GM18508 (cell line): Measurements from ENCODE around the gene TRIB2.

Source experiments
- ATAC-seq: cut with Tn5 transposase; IDR thresholded peaks from one replicate; pipeline ENCODE4 v1.9.1; 2021; ENCODE audit warnings: moderate number of reproducible peaks; ENCODE audit not compliant: insufficient read depth, unreplicated experiment

TRIB2 gene

DNA sequence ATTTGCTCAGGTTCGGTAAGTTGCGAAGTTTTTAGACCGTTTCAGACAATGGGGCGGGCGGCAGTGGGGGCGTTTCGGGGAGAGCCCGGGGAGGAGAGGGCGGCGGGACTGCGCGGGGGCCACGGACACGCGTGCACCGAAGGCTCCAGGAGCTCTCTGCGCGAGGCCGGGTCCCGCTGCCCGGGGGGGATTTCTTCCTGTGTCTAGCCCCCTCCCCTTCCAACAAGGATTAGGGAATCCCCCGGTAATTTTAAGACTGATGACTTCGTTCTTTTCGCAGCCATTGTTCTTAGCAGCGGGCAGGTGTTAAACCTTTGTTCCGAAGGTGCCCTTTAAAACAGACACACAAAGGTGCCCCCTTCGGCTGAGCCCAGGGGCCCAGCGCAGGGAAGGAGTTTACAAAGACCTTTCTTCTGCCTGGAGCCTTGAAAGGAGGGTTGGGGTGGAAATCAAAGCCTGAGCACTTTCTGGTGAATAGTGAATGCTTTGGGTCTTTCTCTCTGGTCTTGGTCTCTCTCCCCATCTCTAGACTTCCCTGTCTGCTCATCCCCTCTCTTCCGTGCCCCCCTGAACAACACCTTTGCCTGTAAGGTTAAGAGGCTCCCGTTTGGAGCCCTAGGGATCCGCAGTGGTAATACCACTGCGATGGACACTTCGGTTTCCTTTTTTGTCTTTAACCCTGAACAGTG is 2.1 kb downstream of the TRIB2 start:
- no peak for ATAC-seq

DNA sequence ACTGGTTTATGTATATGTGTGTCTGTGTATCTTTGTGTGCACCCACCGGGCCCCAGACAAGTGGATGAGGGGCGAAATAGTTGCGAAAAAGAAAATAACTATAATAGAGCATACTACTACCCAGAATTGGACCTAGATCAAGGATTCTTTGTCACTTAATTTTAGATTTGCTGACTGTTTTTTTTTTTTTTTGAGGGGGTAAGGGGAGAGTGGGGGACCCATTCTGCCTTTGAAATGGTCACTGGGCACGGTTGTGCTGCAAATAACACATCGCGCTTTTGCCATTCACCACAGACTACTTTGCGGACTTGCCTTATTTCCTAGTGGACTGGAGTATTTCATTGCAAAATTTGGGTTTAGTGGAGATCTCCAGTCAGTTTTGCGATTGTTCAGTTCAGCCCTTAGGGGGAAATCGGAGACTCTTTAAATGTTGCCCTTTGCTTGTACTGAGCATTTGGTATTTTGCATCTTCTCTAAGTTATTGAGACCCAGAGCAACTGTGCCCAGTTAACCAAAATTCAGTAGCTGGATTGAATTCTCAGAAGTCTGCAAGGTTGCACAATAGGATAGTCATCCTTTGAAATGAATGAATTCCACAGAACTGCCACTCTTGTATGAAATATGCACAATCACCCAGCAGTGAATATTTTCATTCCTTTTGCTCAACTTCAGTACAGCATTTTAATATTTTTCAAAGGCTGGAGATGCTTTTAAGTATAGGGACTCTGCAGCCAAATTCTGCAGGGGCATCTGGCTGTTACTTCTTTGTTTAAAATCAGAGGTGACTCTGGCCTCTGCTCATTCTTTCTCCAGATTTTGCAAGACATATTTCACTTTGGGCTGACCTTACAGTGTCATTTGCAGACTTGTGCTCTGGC is 2.9 kb downstream of the TRIB2 start:
- no peak for ATAC-seq

DNA sequence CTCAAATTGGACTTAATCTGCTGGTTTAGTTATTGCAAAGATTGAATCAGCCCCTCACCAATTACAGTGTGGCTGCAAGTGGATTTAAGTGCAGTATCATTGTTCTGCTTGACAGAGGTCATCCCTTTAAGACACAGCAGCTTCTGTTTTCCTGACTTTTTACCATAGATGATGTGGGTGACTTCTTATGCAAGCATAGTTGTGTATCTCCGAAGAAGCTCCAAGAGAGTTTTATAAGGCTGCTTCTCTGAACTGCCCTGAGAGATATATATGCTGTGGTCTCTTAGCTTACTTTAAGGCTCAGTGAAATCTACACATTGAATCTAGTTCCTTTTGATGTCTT is 3.5 kb downstream of the TRIB2 start:
- ATAC-seq, result no peak

DNA sequence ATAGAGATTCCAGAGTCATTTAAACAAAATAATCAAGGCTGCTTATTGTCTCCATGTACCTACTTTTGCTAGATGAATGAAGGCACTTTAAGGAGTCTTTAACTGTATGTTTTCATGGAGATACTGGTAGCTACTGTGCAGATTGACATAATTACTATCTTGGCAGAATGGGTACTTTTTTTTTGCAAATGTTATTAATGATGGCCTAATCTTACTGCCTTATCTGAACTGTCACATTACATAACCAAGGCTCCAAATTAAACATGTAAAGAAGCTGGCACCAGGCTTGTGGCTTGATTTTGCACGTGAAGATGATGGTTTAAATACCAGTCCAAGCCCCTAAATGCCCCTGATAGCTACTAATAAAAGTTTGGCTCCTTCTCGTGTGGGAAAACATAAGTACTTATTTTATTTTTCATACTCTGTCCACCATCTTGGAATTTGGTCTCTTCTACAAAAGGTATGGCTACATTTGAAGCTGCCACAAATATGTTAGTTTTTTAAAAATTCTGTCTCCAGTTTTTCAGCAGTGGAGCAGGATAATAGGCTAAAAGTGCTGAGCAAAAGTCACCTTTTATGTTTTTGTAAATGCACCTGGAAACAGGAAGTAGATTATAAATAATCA is 4.1 kb downstream of the TRIB2 start:
- no peak for ATAC-seq

DNA sequence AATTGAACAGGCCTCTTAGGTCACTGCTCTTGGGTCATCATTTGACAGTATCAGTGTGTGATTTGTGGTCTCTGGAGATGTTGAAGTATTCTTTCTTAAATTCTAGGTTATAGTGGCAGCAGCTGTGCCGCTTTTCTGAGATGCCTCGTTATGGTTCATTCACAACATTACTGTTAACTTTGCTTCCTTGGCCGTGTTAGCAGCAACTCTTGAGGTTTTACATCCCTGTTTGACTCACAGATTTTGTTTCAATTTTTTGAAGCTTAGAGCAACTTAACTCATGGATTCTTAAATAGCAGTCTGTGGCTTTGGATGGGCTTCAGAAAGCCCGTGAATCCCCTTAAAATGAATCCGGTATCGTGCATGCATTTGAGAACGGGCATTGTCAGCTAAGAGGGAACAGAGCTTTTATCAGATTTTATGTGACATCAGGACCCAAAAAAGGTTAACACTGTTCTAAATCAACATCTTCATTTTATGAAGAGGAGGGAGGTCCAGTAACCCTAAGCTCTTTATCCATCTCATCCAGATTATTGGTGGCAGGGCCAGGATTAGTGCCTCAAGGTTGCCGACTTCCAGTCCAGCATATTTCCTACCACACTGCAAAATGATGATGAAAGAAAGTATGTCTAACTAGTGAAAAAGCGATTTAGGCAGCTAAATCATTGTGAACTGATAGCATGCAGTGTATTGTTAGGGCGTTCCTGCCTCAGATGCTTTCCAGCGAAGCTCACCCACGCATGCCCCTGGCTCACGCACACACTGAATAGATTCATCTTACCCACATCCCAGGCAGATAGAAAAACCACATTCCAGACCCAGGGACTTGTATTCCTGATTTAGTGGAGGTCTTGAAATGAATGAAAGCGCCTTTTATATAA is 5.1 kb downstream of the TRIB2 start:
- no peak for ATAC-seq

DNA sequence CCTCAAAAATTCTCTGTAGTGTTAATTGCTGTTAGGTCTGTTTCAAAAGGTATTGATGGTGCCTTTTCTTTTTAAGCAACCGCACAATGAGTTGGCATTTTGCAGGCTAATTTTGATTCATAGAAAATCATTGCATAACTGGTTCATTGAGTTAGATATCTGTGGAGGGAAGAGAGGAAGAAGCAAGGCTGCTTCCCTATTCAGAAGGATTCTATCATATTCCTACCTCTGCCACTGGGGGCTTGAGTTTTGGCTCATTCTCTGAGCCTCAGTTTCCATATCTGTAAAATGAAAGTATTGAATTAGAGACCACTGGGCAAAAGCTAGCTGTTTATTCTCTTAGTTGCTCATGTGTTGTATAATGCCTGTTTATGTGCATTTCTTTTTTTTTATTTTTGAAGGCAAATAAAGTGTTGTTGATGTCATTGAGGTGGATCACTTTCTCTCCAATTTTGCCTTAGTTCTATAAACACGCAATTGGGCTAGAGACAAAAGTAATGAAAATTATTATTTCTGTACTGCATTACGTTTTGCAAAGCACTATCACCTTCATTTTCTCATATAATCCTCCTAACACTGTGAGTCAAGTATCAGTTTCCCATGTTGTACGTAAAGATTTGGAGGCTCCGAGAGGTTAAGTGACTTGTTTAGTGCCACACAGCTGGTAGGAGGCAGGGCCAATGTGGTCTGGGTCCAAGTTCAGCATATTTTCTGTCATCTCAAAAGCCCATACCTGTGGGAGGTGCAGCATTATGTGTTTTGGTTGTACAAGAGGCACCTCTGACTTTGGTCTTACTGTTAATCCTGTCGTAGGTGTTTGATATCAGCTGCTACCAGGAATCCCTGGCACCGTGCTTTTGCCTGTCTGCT is 5.9 kb downstream of the TRIB2 start:
- ATAC-seq, result no peak

DNA sequence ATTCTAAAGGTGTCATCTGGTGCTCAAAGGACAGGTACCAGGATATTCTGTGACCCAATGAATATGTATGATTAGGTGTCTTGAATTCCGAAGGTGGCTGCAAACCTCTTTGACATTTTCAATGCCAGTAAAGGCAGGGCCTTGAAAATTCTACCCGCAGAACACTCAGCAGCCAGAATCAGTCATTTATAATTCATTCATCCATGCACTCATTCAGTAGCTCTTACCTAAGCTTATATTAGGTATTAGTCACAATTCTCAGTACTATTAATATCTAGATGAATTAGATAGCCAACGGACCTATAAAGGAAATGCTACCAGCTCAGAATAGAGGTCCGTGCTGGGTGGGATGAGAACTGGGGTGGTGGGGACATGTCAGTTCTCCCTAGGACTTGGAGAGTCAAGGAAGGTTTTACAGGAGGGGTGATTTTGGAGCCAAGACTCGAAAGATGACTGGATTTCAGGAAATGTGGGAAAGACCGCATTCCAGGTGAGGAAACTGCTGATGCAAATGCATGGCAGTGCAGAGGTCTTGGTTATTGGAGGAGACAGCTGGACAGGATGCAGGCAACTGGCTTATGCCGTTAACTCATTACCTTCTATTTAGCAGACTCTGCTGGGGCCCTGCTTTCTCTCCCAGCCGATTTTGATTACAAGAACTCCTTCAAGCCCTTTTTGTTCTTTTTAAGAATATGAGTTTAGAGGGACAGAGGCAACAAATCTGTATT is 7.2 kb downstream of the TRIB2 start:
- no peak for ATAC-seq

DNA sequence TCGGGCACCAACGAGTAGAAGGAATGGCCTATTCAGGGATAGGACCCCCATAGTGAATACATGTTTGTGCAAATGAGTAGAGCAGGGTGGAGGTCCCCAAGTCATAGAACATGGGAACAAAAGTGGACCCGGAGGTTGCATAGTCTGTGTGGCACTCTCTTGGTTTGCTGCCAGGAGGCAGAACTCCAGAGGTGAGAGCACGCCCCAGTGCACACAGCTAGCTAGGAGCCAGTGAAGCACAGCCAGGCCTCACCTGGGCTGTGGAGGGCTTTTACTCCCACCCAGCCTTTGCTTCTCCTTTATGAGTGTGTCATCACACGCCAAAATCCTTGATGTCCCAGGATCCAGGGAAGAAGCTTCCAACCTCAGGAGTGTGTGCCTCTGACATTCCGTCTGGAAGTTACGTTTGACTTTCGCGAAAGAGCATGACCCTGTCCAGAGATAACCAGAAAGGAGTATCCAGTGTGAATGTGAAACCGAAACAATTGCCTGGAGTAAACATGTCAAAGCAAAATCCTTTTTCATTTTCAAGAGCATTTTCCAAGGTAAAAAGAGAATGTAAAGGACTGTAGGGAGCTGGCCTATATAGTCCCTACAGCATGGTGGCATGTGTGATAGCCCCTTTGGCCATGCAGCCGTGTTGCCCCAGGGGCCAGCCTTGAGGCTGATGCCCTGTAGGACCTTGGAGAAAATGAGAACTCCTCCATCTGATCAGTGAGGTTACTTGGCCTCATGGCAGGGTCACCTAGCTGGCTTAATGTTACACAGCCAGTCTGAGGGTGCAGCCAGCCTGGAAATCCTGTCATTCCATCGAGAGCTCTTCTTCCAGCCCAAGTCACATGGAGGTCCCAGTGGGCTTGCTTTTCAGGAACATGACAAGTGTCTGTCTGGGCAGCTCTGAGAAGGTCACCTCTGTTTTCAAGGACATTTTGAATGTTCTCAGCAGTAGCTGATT is 8.8 kb downstream of the TRIB2 start:
- no peak for ATAC-seq

DNA sequence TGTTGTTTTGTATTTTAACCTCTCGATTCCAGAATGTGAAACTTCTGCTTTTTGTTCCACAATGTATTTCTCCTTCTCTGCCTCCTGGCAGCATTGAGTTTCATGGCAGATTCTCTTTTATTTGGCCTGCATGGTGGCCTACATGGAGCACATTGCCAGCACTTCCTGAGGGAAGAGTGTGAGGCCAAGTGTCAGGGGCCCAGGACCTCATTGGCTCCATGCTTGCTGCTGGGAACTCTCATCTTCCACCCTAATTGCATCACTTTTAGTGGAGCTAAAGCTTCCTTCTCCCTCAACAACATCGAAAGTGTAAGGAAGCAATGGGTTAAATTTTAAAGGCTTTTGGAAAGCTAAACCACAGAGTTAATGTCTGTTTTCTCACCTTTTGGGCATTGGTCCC is 9.5 kb downstream of the TRIB2 start:
- no peak for ATAC-seq

DNA sequence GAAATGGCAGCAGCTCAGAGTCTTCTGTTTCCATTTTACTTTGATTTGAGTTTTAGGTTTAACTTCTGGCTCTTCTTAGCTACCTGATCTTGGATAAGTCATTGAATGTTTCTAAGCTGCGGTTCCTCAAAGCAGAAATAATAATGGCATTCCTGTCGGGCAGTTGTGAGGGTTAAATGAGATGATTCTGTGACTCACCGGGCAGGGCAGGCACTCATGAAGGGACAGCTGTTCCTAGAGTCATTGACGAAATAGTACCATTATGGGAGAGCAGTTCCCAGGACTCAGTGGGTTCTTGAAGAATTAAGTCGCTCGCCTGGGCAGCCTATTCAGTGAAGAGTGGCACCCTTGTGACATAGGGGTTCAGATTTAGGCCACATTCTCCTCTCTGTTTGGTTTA is 10.3 kb downstream of the TRIB2 start:
- ATAC-seq, result no peak

DNA sequence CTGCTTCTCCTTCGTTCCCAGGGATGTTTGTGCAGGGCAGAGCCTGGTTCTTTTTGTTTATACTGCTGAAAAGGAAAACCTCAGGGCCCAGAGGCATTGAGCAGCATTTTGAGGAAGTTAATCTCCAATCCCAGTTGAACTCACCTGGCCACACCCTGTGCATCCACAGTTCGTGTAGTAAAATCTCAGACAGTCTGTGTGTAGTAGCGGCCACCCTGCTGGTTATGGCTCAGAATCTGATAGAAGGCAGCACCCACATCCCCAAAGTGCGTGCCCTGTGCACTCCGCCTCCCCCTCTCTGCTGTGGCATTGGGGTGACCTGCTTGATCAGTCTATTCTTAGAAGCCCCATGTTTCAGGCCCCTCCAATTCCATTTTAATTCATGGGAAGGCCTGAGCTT is 10.9 kb downstream of the TRIB2 start:
- ATAC-seq, result no peak

DNA sequence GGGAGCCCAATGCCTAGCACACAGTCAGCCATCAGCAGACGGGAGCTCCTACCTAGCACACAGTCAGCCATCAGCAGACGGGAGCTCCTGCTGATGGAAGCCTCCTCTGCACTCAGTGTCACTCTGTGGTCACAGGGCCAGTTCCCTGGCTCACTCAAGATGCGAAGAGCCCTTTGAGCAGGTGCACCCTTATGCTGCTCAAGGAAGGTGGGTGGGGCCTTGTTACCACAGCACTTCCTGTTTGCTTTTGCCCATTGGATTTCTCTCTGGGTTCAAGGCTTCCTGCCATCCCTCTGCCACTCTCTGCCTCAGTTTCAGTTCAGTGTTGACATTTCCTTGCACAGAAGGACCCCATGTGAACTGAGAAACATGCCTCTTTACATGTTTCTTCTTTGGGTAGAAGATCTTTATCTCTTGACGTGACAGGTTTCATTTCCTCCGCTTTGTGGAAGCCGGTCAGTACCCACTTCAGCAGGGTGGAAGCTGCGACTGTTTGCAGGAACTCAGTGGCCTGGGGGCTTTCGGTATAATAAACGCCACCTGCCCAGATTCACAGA is 11.6 kb downstream of the TRIB2 start:
- peak; percentile 81 for ATAC-seq

DNA sequence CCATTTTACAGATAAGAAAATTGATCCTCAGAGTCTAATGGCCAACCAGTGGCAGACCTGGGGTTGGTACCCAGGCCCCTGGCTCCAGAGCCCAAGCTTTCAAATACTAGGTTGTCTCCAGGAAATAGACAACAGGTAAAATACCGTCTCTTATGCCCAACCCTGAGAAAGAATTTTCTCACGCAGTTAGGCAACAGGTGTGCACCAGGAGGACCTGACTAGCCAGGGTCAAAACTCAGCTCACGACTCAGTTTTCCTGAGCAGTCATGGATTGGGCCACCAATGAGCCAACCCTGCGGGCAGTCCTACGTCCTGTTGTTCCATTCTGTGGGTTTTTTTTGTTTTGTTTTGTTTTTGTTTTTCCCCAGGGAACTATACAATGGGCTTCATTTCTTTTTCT is 13.5 kb downstream of the TRIB2 start:
- no peak for ATAC-seq

DNA sequence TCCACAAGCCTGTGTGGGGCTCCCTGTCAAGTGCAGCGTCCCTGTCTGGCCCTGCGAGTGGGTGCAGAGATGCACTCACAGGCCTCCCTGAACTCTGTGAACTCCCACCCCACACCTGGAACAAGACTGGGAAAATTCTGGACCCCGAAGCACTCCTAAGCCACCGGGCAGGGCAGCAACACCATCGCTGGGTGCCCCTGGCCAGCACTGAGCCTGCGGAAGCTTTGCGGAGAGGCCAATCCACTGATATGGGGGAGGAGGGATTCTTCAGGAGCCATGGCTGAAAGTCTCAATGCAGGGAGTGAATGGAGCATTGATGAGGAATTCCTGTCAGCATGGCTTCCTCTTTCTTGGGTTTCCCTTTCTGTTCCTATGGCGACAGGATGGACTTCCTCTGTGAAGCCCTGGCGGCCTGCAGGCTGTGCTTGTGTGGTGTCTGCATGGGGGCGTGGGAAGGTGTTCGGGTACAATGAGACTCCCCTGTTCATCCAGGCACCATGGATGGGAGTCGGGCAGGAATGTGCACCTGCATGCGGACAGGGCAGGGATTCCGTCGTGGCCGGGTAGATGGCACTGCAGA is 15.1 kb downstream of the TRIB2 start:
- ATAC-seq, result no peak

DNA sequence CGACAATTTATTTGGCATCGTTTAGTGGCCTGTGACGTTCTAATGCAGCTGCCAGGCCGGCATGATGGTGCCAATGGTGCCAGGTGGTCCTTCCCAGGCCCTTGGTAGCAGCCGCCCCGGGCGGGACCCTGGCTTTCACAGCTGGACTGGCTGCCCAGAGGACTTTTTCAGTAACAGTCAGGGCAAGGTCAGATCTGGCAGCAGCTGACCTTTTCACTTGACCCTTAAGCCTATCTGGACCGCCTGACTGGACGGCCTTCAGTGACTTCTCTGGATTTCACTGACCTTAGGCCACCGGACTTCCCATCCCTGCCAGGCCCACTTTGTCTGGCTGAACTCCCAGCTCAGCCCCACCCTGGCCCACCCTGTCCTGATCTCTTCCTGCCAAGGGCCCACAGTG is 15.9 kb downstream of the TRIB2 start:
- ATAC-seq, result no peak

DNA sequence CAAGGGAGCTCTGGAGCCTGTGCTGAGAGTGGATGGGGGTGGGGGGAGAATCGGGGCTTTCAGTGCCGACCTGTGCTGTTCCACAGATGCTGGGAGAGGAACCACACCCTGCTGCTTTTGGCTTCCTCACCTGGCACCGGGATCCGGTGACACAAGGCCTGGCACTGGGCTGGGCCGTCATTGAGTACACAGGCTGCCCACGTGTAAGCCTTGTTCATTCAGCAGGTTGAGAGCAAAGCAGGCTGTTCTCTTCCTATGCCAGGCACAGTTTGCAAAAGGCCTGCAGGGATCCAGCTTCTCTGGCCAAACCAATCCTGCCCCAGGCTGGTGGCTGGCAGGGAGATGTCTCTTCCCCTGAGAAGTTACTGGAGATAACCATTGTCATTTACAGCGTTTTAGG is 17.1 kb downstream of the TRIB2 start:
- ATAC-seq, result no peak

DNA sequence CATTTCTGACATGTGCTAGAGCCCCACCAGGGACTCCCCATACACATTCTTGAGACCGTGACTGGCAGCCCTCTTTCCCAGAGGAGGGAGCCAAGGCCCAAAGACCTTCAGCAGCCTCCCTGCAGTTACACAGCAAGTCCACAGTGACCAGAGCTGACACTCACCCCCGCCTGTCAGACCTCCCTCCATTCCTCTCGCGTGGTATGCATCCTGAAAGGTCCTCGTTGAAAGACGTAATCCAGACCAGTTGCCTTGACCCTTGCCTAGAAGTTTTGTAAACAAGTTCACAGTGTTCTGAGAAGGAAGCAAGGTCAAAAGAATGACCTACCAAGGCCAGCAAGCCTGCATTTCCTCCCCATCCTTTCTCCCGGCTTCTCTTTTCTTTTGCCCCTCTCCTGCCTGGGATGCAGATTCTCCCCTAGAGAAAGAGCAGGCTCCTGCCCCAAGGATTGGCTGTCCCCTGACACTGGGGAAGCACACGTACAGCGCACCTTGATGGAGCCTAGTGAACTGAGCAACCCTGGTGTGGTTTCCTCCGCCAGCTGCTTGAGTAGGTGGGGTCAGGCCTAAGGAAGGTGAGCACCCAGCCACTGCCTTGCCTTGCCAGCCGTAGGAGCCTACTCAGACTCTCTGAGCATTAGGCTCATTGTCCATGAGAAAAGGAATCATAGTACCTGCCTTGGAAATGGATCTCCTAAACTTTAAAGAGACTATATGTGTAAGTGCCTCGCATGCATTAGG is 18.3 kb downstream of the TRIB2 start:
- ATAC-seq, result no peak
